Panc1 (cell line): ENCODE measurements around the gene PSMD1.

Source experiments
- CTCF ChIP-seq: fragments of 450-650 bp; IDR thresholded peaks from 2 replicates; pipeline ENCODE4 v1.5.1; 2017; ENCODE audit warnings: mild to moderate bottlenecking
- POLR2AphosphoS5 ChIP-seq: IDR thresholded peaks from 2 replicates; pipeline ENCODE4 v1.6.1; 2012; ENCODE audit warnings: mild to moderate bottlenecking, low read depth, low read length, moderate library complexity
- SIN3A ChIP-seq: IDR thresholded peaks from 2 replicates; pipeline ENCODE4 v1.6.1; 2012; ENCODE audit warnings: low read depth, mild to moderate bottlenecking, low read length, moderate library complexity, borderline replicate concordance; ENCODE audit not compliant: insufficient read depth

GRCh38 chr2:231013820-231014219 is 42.8 kb upstream of the PSMD1 start:
- TF ChIP-seq POLR2AphosphoS5 = no peak
- no peak for TF ChIP-seq CTCF
- no peak for TF ChIP-seq SIN3A
